Muscle of leg (tissue), 11 donors: ENCODE results near the gene SLC23A2. TPM values are rescaled to one million over a fixed set of nuclear protein-coding genes. Genes with fewer than 3 reads are reported as not detected.
A peak's percentile ranks its signal among the peaks of the same experiment; 100 is the strongest.
"Not testable (repeated sequence)": the region's sequence is repeated elsewhere in the genome, so short reads cannot be mapped to it uniquely, and the experiment has no call there.

Experiments used
- DNase-seq: peaks from one replicate; pipeline ENCODE4 v3.0.0; 2013
- H3K27ac ChIP-seq: one replicate; pipeline ENCODE4 v1.5.1; 2013; ENCODE audit warnings: mild to moderate bottlenecking, low read length, control low read depth
- H3K27me3 ChIP-seq: one replicate; pipeline ENCODE4 v1.6.1; 2013; ENCODE audit warnings: low read length; ENCODE audit not compliant: control insufficient read depth, insufficient read depth
- H3K36me3 ChIP-seq: one replicate; pipeline ENCODE4 v1.6.1; 2013; ENCODE audit warnings: low read length; ENCODE audit not compliant: control insufficient read depth, insufficient read depth
- H3K4me1 ChIP-seq: one replicate; pipeline ENCODE4 v1.6.1; 2013; ENCODE audit warnings: low read length; ENCODE audit not compliant: control insufficient read depth, insufficient read depth
- H3K4me3 ChIP-seq: one replicate; pipeline ENCODE4 v1.5.1; 2013; ENCODE audit warnings: low read length, control low read depth
- H3K9me3 ChIP-seq: replicated peaks from 2 replicates; pipeline ENCODE4 v1.6.1; 2013; ENCODE audit warnings: low read depth, low read length; ENCODE audit not compliant: control insufficient read depth
- WGBS: methylation state at CpG from one replicate; pipeline ENCODE4 v1.1.5; 2013; ENCODE audit warnings: missing lambda C conversion rate; ENCODE audit not compliant: insufficient coverage; 5-methylcytosine and 5-hydroxymethylcytosine counted together
- polyA plus RNA-seq, 8 donors: library from polyadenylated mRNA; unstranded; fragments of 120-200 nt; gene quantifications; one replicate each; pipeline versions ENCODE4 v1.2.1 to v1.2.3, GENCODE V29; 2013; ENCODE audit warnings: inconsistent platforms in 1 of 8, low replicate concordance in 1 of 8; ENCODE audit not compliant: insufficient read length in 8 of 8, insufficient read depth in 1 of 8
- total RNA-seq: library from RNA; stranded (reverse); fragments of 120-200 nt; gene quantifications from one replicate; pipeline ENCODE4 v1.2.4, GENCODE V29; 2013

The SLC23A2 gene
- total and polyA plus RNA-seq, 9 donors: 7.6 to 13.7 (median 10.6) TPM

GRCh38 chr20:4922186-4922585 is 79.1 kb downstream of the SLC23A2 start:
- H3K4me3 ChIP-seq: no peak overlapping the region
- peaks cover 4% of the 10 kb centered on the region for H3K36me3 ChIP-seq
- H3K27ac ChIP-seq: no peak overlapping the region
- no peaks in the 10 kb centered on the region for H3K9me3 ChIP-seq
- no peak for DNase-seq
- H3K27me3 ChIP-seq: no peaks in the 10 kb centered on the region
- WGBS: 88% methylated on average over 3 of the region's 4 CpGs
- H3K4me1 ChIP-seq: peaks cover 19% of the 10 kb centered on the region

- not testable (repeated sequence) for H3K27me3 ChIP-seq, H3K36me3 ChIP-seq, H3K27ac ChIP-seq, DNase-seq, H3K4me3 ChIP-seq, H3K9me3 ChIP-seq
- peaks cover 17% of the 10 kb centered on the region for H3K4me1 ChIP-seq
- WGBS: 86% methylated on average over 1 of the region's 2 CpGs
These were observed 80.0 kb downstream of the SLC23A2 start for GRCh38 chr20:4921271-4921670.

- Histone ChIP-seq H3K27ac (no peak overlapping the region), H3K9me3 (no peaks in the 10 kb centered on the region), H3K4me3 (no peak overlapping the region), H3K36me3 (peaks cover 3% of the 10 kb centered on the region), H3K4me1 (peaks cover 14% of the 10 kb centered on the region), H3K27me3 (no peaks in the 10 kb centered on the region)
- DNase-seq: no peak
- WGBS: 0% methylated on average over 1 of the region's 3 CpGs
These were observed 80.7 kb downstream of the SLC23A2 start for GRCh38 chr20:4920655-4921054.

- DNase-seq: no peak
- WGBS: 83% methylated on average over 3 of the region's 6 CpGs
These were observed 81.2 kb downstream of the SLC23A2 start for GRCh38 chr20:4920131-4920530.

GRCh38 chr20:4919047-4919704 is 82.1 kb downstream of the SLC23A2 start:
- Histone ChIP-seq H3K27me3 (no peaks in the 10 kb centered on the region), H3K9me3 (no peaks in the 10 kb centered on the region), H3K36me3 (peaks cover 3% of the 10 kb centered on the region), H3K4me1 (peaks cover 9% of the 10 kb centered on the region), H3K4me3 (no peak overlapping the region), H3K27ac (no peak overlapping the region)
- DNase-seq: no peak
- 64% methylated on average over 8 of the region's 9 CpGs for WGBS

More at GRCh38 chr20:4920131-4920530, 81.2 kb downstream of the SLC23A2 start:
- no peaks in the 10 kb centered on the region for H3K27me3 ChIP-seq
- H3K4me1 ChIP-seq: peaks cover 9% of the 10 kb centered on the region
- H3K9me3 ChIP-seq: no peaks in the 10 kb centered on the region
- no peak overlapping the region for H3K27ac ChIP-seq
- H3K4me3 ChIP-seq: no peak overlapping the region
- peaks cover 3% of the 10 kb centered on the region for H3K36me3 ChIP-seq

DNA sequence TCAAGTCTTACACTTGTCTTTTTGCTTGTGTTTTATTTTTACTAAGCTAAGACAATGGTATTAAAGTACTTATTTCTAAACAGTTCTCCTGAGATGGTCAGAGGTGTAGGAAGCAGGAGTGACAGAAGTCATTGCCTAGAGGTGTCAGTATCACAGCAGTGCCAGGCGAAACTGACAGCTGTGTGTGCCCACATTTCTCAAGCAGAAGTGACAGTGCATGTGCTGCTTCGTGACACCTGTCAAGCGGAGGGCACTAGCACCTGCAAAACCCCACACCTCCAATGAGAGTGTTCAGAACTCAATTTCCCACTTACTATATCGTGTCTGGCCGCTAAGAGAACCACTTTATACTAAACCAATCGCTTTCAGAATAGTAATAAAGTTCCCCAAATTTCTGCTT is 82.8 kb downstream of the SLC23A2 start:
- Histone ChIP-seq H3K9me3 (no peaks in the 10 kb centered on the region), H3K27me3 (no peaks in the 10 kb centered on the region), H3K4me3 (no peak overlapping the region), H3K36me3 (peaks cover 3% of the 10 kb centered on the region), H3K27ac (no peak overlapping the region), H3K4me1 (peaks cover 6% of the 10 kb centered on the region)
- 93% methylated on average over 5 of the region's 6 CpGs for WGBS
- no peak for DNase-seq

GRCh38 chr20:4916971-4917881 is 84.1 kb downstream of the SLC23A2 start:
- H3K36me3 ChIP-seq: peaks cover 3% of the 10 kb centered on the region
- 70% methylated on average over 5 of the region's 8 CpGs for WGBS

DNA sequence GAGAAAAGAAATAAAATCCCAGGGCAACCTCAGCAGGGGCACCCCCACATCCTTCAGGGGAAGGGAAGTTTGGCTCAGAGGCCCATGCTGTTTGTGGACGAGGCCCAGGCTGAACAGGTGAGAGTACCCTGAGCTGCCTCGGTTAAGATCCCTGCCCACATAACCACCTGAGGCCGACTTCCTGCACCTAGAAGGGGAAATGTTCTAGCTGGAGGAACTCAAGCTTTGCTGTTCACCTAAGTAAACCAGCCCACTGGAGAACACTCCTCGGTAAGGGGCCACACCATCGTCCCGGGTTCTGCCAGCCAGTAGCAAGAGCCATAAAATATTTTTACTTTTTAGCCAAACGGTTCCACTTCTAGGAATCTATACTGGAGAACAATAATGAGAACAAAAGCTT is 88.2 kb downstream of the SLC23A2 start:
- no peak for DNase-seq
- H3K36me3 ChIP-seq: no peaks in the 10 kb centered on the region
- WGBS: 94% methylated on average over 3 of the region's 7 CpGs
- H3K4me1 ChIP-seq: peaks cover 6% of the 10 kb centered on the region
- H3K9me3 ChIP-seq: no peaks in the 10 kb centered on the region
- H3K4me3 ChIP-seq: no peak overlapping the region
- H3K27me3 ChIP-seq: no peaks in the 10 kb centered on the region
- H3K27ac ChIP-seq: no peak overlapping the region

More at GRCh38 chr20:4916971-4917881, 84.1 kb downstream of the SLC23A2 start:
- no peak overlapping the region for H3K27ac ChIP-seq
- DNase-seq: peak; percentile 59
- no peak overlapping the region for H3K4me3 ChIP-seq
- H3K4me1 ChIP-seq: peaks cover 6% of the 10 kb centered on the region
- no peaks in the 10 kb centered on the region for H3K27me3 ChIP-seq
- H3K9me3 ChIP-seq: no peaks in the 10 kb centered on the region

DNA sequence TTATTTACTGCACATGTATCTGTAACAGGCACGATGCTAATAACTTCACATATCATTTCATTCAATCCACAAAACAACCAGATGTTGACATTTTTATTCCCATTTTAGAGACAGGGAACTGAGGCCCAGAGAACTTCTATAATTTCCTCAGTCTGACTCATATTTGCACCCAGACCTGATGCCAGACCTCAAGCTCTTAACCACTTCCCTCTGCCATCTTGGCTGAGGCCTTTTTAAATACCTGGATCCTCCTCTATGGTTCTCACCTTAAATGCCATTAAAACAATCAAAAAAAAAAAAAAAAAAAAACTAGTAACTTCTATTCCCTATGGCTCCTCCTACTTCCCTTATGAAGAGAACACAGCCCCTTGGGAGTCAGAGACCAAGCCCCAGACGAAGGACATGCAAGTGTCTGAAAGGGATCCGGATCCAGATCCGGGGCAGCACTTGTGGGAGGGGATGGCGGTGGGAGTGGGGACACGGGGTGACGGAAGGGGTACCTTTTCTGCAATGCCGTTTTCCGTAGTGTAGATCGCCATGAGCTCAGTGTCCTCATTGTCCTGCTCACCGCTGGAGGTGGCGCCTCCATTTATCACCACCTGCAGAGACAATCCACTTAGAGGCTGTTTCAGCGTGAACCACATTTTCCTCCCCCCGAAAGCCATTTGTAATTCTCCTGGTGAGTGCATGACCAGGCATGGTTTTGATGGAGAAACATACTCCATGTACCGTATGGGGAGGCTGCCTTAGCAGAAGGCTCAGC is 88.7 kb downstream of the SLC23A2 start:
- no peak for DNase-seq
- Histone ChIP-seq H3K27me3 (no peaks in the 10 kb centered on the region), H3K9me3 (no peaks in the 10 kb centered on the region), H3K27ac (no peak overlapping the region), H3K4me1 (peaks cover 5% of the 10 kb centered on the region), H3K4me3 (no peak overlapping the region), H3K36me3 (no peaks in the 10 kb centered on the region)
- 97% methylated on average over 6 of the region's 15 CpGs for WGBS

- Histone ChIP-seq H3K4me3 (no peak overlapping the region), H3K36me3 (no peaks in the 10 kb centered on the region), H3K27me3 (no peaks in the 10 kb centered on the region), H3K4me1 (no peaks in the 10 kb centered on the region), H3K27ac (no peak overlapping the region), H3K9me3 (no peaks in the 10 kb centered on the region)
- no CpG with 5 or more reads among the region's 5 CpGs for WGBS
- no peak for DNase-seq
These were observed 90.4 kb downstream of the SLC23A2 start for GRCh38 chr20:4910951-4911350.
